GM19455 (cell line): Measurements from ENCODE around the gene KLF7.

ENCODE experiments used
- ATAC-seq: cut with Tn5 transposase; IDR thresholded peaks from one replicate; pipeline ENCODE4 v1.9.1; 2021; ENCODE audit not compliant: unreplicated experiment

Gene KLF7

DNA sequence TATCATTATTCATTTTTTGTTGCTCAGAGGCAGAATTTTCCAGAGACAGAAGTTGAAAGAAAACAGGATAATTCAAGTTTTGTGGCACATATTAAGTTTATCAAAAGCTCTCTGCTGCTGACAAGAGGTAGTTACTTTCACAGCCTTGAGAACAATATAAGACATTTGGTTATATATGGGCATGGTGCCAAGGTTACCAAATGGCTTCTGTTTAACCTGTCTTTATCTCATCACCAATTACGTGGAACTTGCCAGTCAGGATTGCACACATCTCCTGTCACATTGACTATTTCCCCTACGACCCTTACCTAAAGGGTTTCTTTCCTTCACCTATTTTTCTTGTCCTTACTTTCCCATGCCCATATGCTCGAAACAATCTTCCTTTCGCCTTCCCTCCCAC is 35.9 kb downstream of the KLF7 start:
- ATAC-seq = no peak

DNA sequence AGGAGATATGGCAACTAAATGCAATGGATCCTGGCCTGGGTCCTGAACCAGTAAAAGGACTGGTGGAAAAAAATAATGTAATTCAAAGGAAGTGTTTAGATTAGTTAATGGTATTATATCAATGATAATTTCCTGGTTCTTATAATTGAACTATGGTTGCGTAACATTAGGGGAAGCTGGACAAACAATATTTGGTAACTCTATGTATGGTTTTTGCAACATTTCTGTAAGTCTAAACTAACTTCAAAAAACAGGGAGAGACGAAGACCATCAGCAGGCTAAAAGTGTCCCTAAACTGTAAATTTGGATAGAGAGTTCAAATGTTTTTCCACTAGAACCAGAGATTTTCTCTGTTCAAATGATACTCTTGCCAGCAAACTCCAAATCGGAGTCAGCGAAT is 36.9 kb downstream of the KLF7 start:
- no peak for ATAC-seq

DNA sequence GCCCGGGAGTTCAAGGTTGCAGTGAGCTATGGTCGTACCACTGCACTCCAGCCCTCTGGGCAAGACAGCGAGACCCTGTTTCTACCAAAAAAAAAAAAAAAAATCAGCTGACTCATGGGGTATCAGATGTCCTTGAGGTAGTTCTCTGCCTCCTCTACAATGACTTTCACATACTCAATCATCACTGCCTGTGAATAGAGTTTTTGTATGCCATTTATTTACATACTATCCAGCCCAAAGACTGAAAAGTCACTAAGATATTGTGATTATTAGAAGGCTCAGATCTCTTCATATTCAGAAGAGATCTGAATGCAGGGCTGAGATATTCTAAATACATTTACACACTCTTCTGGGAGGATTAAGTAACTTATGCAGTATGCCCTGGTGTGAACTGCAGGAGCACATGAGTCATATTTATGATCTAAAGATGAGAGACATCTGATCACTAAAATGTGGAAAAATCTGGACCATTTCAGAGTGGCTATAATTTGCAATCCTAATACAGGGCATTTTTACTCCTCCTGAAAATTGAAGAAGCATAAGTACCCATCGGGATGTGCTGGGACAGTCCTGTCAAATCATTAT is 38.9 kb downstream of the KLF7 start:
- ATAC-seq = no peak

DNA sequence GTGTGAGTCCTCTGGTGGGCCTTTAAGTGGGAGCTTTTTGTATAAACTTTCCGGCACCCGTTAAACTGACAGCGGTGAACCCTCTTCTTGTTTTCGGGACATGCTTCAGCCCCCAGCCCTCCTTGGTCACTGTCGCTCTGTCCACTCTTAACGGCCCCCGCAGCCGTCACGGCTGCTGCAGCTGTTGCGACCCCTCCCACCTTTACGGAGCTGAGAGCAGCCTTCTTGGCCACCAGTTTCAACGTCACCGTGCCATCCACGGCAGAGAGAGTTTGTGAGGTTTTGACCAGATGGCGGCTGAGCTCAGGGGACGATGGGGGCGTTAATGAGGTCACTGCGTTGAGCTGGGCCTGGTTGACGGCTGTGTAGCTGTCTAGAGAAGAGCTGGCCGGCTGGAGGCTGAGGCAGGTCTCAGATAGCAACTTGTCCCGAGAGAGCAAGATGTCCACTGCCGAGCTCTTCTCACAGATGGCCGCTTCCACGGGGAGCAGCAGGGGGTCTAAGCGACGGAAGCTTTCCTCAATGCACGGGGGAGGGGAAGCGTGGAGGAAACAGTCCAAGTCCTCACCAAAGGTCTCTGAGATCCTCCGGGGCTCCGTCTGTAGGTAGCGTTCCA is 41.9 kb downstream of the KLF7 start:
- ATAC-seq = no peak

DNA sequence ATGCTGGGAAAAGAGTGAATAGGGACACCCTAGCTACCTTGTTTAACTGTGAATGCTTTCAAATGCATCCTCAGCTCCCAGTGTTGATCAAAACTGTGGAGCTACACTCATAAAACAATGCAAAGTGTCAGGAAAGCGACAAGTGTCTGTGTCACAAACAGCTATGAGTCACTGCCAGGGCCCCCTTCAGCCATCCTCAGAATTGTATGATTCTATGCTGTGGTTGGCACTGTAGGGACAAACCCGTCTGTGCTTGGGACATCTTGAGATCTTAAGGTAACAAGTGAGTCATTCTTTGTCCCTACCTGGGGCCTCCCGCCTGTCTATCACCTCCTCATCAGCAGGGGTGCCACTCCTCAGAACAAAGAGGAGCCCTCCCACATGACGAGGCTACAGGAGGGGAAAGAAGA is 42.4 kb downstream of the KLF7 start:
- ATAC-seq = no peak

DNA sequence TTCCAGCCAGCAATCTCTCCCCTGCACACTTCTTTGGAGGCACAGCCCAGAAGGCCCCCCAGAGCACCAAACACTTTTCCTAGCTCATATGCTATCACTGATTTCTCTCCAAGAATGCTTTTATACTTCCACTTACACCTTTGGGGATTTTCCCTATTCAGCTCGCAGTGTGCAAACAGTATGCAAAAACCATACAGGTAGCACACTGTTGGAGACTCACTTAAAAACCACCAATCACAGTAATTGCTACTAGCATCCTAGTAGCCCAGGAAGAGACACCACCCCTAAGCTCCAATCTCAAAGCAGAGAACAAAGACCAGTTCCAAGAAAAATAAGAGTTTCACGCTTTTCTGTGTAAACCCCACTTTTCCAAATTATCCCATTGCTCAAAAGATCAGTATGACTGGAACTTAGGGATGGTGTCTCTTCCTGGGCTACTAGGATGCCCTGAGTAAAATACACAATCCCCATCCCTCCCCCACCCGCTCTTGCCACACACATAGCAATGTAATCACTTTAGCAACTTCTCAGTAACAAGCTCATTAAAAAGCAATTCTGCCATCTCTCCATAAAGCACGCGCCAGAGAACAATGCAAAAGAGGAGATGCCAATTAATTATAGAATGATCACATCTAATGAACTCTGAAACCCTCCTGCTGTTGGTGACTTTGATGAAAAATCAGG is 43.0 kb downstream of the KLF7 start:
- no peak for ATAC-seq

DNA sequence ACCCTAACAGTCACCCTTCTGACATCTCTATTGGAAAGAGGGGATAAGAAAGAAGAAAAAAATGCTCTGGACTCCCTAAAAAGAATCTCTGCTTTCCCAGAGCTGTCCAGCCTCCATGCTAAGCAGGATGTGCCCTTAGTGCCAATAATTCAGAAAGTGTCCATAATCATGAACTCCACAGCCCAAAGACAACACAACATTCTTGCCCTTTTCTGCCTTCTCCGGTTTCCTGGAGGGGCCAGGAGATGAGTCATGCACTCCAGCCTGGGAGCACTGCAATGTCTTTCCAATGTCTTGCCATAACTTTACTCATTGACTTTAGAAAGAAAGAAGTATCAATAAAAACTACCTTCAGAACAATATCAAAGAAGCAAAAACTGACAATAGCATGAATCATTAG is 44.0 kb downstream of the KLF7 start:
- ATAC-seq = no peak

DNA sequence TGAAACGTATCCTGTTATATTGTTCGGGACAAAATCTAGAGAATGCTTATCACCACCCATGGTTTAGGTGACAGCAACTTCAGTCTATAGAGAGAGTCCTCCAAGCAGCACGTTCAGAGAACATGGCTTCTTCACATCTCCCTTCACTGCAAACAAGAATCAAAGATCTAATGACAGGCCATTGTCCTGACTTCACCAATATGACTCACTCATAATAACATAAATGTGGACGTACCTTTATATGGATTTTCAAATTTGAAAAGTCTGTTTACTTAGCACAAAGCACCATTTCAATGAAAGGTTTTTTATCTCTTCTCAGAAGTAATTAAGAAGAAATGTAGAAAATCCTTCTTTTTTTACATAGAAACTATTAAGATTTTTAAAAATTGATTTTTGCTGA is 46.7 kb downstream of the KLF7 start:
- ATAC-seq = no peak

DNA sequence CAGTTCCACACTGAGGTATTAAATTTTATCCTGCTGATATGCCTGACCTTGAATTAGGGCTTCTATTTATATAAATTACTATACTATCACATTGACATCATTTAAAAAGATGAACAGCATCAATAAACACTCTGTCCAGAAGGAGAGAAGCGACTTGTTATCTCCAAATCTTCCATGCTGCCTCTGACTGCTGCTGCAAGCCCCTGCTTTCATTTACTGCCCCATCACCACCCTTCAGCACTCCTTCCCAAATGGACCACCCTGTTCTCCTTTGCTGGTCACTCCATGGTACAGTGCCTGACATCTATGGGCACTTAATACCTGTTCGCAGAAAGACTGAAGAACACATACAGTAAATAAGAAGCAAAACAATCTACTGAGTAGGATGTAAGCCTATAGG is 48.1 kb downstream of the KLF7 start:
- no peak for ATAC-seq

DNA sequence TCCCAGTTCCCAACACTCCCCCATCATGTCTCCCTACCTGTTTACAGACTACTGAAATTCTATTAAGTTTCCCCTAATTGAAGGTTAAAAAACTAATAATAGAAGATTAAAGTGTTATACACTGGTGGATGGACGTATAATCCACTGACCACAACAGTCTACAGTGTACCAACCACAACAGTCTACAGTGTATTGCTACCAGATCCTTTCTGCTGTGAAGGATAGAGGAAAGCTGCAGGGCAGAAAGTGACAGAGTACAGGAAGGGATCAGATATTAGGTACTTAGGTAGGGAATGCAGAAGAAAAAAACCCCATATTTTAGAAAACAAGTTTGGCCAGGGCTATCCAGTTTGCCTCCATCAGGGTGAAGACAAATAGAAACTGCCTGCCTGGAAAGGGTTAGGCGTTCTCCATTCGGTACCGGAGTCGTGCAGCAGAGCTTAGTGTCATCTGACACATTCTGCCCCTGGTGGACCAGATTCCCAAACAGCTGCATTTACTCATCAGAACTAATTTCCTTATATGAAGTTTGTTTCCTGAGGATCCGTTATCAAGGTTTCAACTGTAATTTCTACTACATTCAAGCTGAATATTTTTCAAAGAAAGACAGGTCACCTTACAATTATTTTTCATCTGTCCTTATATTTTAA is 49.9 kb downstream of the KLF7 start:
- no peak for ATAC-seq

DNA sequence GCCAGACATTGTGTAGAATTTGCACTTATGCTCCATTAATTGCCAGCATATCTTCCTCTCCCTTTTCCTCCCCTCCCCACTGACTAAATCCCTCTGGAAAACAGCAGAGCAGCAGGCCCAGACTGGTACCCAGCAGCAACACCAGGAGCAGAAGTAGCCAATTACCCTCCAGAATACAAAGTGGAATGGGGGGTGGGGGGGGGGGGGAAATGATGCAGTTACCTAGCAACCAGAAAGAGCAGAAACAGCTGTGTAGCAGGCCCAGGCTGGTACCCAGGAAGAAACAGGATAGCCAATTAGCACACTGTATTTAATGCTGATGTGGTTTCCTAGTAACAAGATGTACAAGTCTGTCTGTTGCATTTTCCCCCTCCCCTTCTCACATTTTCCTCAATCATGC is 52.3 kb downstream of the KLF7 start:
- no peak for ATAC-seq

DNA sequence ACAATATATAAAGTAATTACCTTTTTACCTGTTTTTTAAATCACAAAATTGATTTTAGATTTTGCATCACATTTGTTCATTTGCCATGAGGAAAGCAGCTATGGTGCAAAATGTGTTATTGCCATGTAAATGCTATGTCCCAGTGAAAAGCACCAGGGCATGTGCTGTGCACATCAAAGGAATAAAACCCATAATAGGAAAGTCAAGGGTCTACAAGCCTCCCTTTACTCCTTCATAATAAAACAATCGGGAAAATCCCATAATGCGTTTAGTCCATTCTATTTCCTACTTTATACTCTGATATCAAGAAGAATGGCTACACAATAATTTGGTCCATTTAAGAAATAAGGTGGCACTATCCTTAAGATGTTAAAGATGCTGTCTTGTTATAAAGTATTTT is 53.0 kb downstream of the KLF7 start:
- no peak for ATAC-seq

DNA sequence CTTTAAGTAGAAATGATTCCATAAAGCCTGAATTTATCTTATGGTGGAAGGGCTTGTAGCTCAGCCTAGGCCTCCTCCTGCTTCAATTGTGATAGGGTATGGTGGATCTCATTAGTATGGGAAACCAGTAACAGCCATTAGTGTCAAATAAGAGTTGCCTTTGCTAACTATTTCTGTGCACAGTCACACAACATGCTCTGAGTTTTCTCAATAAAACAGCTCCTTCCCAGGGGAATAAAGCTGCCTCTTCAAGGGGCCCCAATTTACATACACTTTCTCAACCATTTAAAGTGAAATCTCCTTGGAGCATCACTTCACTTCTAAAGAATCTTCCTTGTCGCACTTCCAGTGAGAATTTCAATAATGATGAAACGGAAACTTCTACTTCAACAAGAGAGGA is 53.4 kb downstream of the KLF7 start:
- no peak for ATAC-seq

DNA sequence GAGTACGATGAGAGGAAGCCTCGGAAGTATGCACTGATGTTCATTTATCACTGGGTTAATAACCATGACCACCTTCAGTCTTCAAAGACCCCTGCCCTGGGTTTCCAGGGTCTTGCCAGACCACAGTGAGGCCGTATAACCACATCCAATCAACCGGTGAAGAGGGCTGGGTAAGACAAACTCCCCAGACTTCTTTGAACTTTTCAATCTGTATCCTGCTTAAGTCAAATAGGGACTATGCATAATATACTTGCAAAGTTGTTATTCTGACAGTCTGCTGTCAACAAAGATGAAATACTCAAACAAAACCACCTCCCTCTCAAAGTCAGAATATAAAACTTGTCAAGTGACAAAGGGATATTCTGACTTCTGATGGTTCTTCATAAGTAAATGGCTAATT is 54.0 kb downstream of the KLF7 start:
- ATAC-seq = no peak

DNA sequence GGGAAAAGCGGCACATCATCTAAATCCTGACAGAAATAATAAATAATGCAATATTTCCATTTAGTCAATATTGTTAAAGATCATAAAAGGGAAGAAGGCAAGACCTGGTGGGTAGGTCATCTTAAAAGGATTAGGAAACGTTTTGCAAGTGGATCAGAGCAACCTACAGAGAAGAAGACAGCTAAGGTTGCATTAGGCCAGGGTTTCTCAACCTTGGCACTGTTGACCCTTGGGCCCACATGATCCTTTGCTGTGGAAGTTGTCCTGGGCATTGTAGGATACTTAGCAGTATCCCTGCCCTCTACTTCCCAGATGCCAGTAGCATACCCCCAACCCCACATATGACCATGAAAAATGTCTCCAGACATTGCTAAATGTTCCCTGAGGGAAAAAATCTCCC is 55.0 kb downstream of the KLF7 start:
- no peak for ATAC-seq

DNA sequence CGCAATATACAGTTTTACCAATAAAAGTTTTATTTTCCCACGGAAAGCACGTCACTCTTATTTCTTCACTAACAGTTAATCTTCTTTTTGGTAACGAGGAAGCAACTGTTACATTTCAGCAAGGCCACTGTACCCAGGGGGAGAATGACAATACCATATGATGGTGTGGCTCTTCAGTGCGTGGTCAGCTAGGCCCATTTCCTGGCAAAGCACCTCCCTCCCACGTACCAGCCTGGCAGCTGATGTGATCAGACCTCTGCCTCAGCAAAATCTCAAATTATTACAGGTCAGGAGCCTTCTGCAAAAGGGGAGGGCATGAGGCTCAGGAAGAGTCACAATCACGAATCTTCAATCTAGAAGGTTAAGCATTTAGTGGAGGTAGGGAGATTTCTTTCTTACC is 55.4 kb downstream of the KLF7 start:
- ATAC-seq = no peak

DNA sequence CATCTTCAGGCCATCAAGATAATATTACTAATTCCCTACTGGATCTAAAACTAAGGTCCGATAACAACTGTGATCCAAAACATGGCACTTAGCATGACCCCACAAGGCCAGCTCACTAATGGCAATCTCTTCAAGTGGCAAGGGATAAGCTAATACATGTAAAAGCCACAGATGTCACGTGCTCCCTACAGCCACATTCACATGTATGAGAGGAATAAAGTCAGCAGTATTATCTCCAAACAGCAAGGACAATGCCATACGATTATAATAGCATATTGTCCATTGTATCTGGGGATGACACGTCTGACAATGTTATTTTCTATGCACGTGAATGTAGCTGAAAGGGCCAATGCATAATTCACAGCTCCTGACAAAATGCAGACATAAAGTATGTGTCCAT is 56.0 kb downstream of the KLF7 start:
- ATAC-seq = no peak

DNA sequence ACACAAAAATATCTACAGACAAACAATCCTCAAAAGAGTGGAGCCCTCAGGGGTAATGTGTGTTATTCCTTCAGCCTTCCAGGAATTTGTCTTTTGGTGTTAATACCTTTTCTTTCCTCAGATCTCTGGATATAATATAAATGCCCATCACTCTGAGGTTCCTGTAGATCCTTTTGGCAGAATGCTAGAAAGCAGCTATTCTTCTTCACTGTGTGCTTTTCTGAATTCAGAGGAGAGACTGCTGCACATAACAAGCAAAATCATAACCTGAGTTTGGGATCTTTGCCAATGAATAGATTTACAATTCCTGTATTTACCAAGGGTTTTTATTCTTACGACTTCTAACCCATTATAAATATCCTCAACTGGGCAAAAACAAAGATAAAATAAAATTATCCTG is 57.3 kb downstream of the KLF7 start:
- no peak for ATAC-seq

DNA sequence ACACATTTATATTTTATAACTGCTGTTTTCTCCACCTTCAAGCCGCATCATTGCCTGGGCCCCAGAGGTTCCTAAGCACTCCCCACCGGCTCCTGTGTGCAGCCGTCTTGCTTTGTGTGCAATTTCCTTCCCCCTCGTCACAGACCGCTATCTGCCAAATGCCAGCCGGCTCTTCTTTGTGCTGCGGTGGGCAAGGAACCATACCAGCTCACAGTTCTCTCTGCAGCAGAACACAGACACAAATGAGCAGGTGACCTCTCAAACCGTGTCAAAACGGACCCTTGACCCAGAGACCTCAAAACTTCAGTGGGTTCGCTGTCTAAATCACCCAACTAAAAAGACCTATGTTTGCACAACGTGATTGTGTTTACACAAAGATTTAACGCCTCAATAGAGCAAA is 58.2 kb downstream of the KLF7 start:
- no peak for ATAC-seq

DNA sequence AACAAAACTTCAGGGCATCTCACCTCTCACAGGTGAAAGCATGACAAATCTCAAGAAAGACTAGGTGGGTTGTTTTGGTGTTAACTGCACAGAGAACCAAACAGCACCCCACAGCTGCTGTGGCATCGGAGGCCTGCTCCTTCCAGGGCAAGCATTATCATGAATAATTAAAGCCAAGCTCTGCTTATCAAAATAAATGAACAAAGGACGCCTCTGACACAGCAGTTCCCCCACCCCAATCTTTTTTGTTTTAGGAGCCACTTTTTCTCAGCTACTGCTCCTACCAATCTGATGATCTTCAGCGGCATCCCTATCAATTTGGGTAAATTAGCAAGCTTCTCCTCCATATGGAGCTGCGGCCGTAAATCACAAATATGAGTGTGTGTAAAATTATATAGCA is 58.6 kb downstream of the KLF7 start:
- no peak for ATAC-seq

DNA sequence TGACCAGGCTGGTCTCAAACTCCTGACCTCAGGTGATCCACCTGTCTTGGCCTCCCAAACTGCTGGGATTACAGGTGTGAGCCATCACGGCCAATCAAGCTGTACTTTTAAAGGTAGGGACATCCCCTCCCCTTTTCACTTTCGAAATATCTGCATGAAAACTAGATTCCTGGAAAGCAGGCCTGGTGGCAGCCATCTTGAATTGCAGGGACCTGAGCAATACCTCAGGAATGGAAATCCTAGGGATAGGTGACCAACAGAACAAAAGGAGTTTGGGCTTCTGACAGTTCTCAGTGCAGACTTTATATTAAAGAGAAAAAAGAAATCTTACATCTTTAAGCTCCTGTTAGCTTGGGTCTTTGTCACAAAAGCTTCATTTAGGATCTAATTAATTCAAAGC is 62.6 kb downstream of the KLF7 start:
- ATAC-seq = no peak

DNA sequence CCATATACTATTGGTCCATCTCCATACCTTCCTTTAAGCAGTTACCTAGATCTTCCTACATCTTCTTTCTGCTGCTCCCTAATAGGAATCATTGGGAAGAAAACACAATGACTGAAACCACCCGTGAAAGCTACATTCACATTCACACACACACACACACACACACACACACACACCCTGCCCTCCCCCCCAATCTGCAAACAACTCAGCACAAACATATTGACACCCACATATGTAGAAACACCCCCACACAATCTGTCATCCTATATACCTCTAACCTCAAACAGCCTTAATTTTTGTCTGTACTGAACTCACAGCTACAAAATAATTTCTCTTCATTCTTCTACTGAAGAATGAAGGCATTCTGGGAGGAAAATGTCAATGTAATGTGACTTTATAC is 63.8 kb downstream of the KLF7 start:
- no peak for ATAC-seq
